Neural cell (in vitro differentiated cells): ENCODE measurements around the gene PRKCG. TPM values are rescaled to one million over a fixed set of nuclear protein-coding genes. Genes with fewer than 3 reads are reported as not detected.
A peak's percentile ranks its signal among the peaks of the same experiment; 100 is the strongest.

Experiments used
- H2AFZ ChIP-seq: fragments of 200-600, 300-800 bp; sonication (generic), shearing (Covaris generic); 2 replicates; pipeline ENCODE4 v1.6.0; 2014; ENCODE audit warnings: low read depth, mild to moderate bottlenecking, antibody characterized with exemption, low read length, moderate library complexity
- H3F3A ChIP-seq: fragments of 200-600 bp; shearing (Covaris generic); 2 replicates; pipeline ENCODE4 v1.6.1; 2016; ENCODE audit warnings: mild to moderate bottlenecking, moderate library complexity, mixed read lengths, antibody characterized with exemption, low read length; ENCODE audit not compliant: insufficient read depth, poor library complexity, severe bottlenecking
- H3K27ac ChIP-seq: fragments of 200-600, 300-800 bp; sonication (generic), shearing (Covaris generic); 2 replicates; pipeline ENCODE4 v1.5.1; 2014; ENCODE audit warnings: mild to moderate bottlenecking, low read length, moderate library complexity
- H3K27me3 ChIP-seq: fragments of 300-800, 200-600 bp; sonication (generic), shearing (Covaris generic); 2 replicates; pipeline ENCODE4 v1.6.0; 2014; ENCODE audit warnings: mild to moderate bottlenecking, low read depth, low read length, moderate library complexity; ENCODE audit not compliant: insufficient read depth
- H3K36me3 ChIP-seq: fragments of 300-800, 200-600 bp; sonication (generic), shearing (Covaris generic); 2 replicates; pipeline ENCODE4 v1.5.1; 2014; ENCODE audit warnings: mild to moderate bottlenecking, antibody characterized with exemption, low read length, moderate library complexity; ENCODE audit not compliant: insufficient read depth
- H3K4me2 ChIP-seq: fragments of 300-800, 200-600 bp; sonication (generic), shearing (Covaris generic); 2 replicates; pipeline ENCODE4 v1.6.0; 2014; ENCODE audit warnings: mild to moderate bottlenecking, low read length
- H3K4me3 ChIP-seq: fragments of 300-800, 200-600 bp; sonication (generic), shearing (Covaris generic); 2 replicates; pipeline ENCODE4 v1.5.1; 2014; ENCODE audit warnings: mild to moderate bottlenecking, low read length, moderate library complexity
- H3K79me2 ChIP-seq: fragments of 200-600 bp; shearing (Covaris generic); replicated peaks from 2 replicates; pipeline ENCODE4 v1.6.0; 2014; ENCODE audit warnings: mild to moderate bottlenecking, low read length, moderate library complexity; ENCODE audit not compliant: insufficient read depth
- H3K9ac ChIP-seq: fragments of 300-800, 200-600 bp; sonication (generic), shearing (Covaris generic); 2 replicates; pipeline ENCODE4 v1.6.1; 2016; ENCODE audit warnings: mild to moderate bottlenecking, low read length, mixed read lengths
- H3K9me2 ChIP-seq: fragments of 200-600 bp; shearing (Covaris generic); 2 replicates; pipeline ENCODE4 v1.6.1; 2016; ENCODE audit warnings: mild to moderate bottlenecking, low read length, mixed read lengths; ENCODE audit not compliant: insufficient read depth
- H3K9me3 ChIP-seq: fragments of 200-600, 300-800 bp; sonication (generic), shearing (Covaris generic); 2 replicates; pipeline ENCODE4 v1.6.1; 2016; ENCODE audit warnings: mild to moderate bottlenecking, mixed run types, low read length, moderate library complexity, mixed read lengths
- H4K20me1 ChIP-seq: fragments of 200-600 bp; shearing (Covaris generic); 2 replicates; pipeline ENCODE4 v1.6.1; 2016; ENCODE audit warnings: mild to moderate bottlenecking, mixed run types; ENCODE audit not compliant: insufficient read depth
- CTCF ChIP-seq: fragments of 450-650 bp; IDR thresholded peaks from 2 replicates; pipeline ENCODE4 v1.5.1; 2014; ENCODE audit warnings: antibody characterized with exemption, mild to moderate bottlenecking, moderate library complexity; ENCODE audit not compliant: poor library complexity, severe bottlenecking
- EP300 ChIP-seq: fragments of 450-650 bp; conservative IDR thresholded peaks from 2 replicates; pipeline ENCODE4 v1.6.1; 2014; ENCODE audit warnings: antibody characterized with exemption, mild to moderate bottlenecking, moderate library complexity; ENCODE audit not compliant: poor library complexity, severe bottlenecking
- EZH2 ChIP-seq: fragments of 200-600, 300-800 bp; shearing (Covaris generic), sonication (generic); IDR thresholded peaks from 2 replicates; pipeline ENCODE4 v1.6.1; 2014; ENCODE audit warnings: antibody characterized with exemption, low read length, borderline replicate concordance, mild to moderate bottlenecking; ENCODE audit not compliant: insufficient read depth, poor library complexity, severe bottlenecking
- MXI1 ChIP-seq: fragments of 450-650 bp; conservative IDR thresholded peaks from 2 replicates; pipeline ENCODE4 v1.6.1; 2014; ENCODE audit warnings: antibody characterized with exemption, mild to moderate bottlenecking; ENCODE audit not compliant: poor library complexity, severe bottlenecking
- POLR2AphosphoS5 ChIP-seq: IDR thresholded peaks from 2 replicates; pipeline ENCODE4 v1.6.1; 2012
- RAD21 ChIP-seq: fragments of 450-650 bp; conservative IDR thresholded peaks from 2 replicates; pipeline ENCODE4 v1.6.1; 2014; ENCODE audit warnings: antibody characterized with exemption, mild to moderate bottlenecking, moderate library complexity
- SMC3 ChIP-seq: fragments of 450-650 bp; conservative IDR thresholded peaks from 2 replicates; pipeline ENCODE4 v1.6.1; 2014; ENCODE audit warnings: antibody characterized with exemption, mild to moderate bottlenecking, moderate library complexity; ENCODE audit not compliant: poor library complexity
- TAF1 ChIP-seq: IDR thresholded peaks from 2 replicates; pipeline ENCODE4 v1.6.1; 2012; ENCODE audit warnings: low read depth
- polyA plus RNA-seq: library from polyadenylated mRNA; depleted of rRNA; stranded (reverse); fragments of >200 nt; gene quantifications from 2 replicates; pipeline ENCODE4 v1.2.3, GENCODE V29; 2014
- TF ChIP-seq, protein P1 (sequence below): IDR thresholded peaks from 2 replicates; pipeline ENCODE4 v1.6.1; 2012; ENCODE audit warnings: borderline replicate concordance

Gene PRKCG
- polyA plus RNA-seq, 1 donor from 2014 or later, result 0.99 TPM

DNA sequence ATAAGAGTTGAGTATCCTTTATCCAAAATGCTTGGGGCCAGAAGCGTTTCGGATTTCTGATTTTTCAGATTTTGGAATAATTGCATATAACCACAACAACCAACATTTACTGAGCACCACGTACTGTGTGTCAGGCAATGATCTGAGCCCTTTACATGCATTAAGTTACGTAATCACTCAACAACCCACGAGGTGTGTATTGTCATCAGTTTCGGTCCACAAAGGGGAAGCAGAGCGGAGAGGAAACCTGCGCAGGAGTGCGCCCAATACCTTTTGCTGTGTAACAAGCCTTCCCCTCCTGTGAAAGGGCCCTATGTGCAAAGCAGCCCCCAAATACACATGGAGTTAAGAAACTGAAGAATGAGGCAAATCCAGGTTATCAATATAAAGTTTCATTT is 37.1 kb upstream of the PRKCG start:
- TF ChIP-seq, protein P1, sequence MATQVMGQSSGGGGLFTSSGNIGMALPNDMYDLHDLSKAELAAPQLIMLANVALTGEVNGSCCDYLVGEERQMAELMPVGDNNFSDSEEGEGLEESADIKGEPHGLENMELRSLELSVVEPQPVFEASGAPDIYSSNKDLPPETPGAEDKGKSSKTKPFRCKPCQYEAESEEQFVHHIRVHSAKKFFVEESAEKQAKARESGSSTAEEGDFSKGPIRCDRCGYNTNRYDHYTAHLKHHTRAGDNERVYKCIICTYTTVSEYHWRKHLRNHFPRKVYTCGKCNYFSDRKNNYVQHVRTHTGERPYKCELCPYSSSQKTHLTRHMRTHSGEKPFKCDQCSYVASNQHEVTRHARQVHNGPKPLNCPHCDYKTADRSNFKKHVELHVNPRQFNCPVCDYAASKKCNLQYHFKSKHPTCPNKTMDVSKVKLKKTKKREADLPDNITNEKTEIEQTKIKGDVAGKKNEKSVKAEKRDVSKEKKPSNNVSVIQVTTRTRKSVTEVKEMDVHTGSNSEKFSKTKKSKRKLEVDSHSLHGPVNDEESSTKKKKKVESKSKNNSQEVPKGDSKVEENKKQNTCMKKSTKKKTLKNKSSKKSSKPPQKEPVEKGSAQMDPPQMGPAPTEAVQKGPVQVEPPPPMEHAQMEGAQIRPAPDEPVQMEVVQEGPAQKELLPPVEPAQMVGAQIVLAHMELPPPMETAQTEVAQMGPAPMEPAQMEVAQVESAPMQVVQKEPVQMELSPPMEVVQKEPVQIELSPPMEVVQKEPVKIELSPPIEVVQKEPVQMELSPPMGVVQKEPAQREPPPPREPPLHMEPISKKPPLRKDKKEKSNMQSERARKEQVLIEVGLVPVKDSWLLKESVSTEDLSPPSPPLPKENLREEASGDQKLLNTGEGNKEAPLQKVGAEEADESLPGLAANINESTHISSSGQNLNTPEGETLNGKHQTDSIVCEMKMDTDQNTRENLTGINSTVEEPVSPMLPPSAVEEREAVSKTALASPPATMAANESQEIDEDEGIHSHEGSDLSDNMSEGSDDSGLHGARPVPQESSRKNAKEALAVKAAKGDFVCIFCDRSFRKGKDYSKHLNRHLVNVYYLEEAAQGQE, result no peak
- TF ChIP-seq MXI1 (no peak), RAD21 (no peak), POLR2AphosphoS5 (no peak), TAF1 (no peak), SMC3 (no peak), CTCF (no peak), EP300 (no peak), EZH2 (no peak)
- no peak overlapping the region for H3K9ac ChIP-seq
- no peak overlapping the region for H2AFZ ChIP-seq
- H3K4me3 ChIP-seq, result no peak overlapping the region
- H3K9me2 ChIP-seq, result no peaks in the 10 kb centered on the region
- H3K4me2 ChIP-seq, result no peak overlapping the region
- H3K27me3 ChIP-seq, result no peaks in the 10 kb centered on the region
- H3K36me3 ChIP-seq, result no peaks in the 10 kb centered on the region
- H3K9me3 ChIP-seq, result no peaks in the 10 kb centered on the region
- no peaks in the 10 kb centered on the region for H4K20me1 ChIP-seq
- H3K27ac ChIP-seq, result no peak overlapping the region
- no peaks in the 10 kb centered on the region for H3K79me2 ChIP-seq
- no peaks in the 10 kb centered on the region for H3F3A ChIP-seq

DNA sequence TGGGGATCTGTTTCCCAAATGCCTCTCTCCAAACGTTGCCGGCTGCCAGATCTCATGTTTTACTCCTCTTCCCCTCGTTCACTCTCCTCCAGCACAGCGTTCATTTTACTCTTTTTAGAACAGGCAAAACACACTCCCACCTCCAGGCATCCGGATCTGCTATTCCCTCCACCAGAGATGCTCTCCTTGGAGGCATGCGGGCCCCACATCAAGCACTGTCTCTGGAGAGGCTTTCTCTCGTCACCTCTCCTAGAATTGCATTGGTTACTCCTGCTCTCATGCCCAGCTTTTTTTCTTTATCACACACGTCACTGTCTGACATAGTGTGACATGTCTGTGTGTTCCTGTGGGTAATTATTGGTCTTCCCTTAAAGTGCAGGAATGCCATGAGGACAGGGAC is 34.4 kb upstream of the PRKCG start:
- H3K9ac ChIP-seq, result peak overlapping the region; percentile 32
- no peaks in the 10 kb centered on the region for H3K9me3 ChIP-seq
- TF ChIP-seq POLR2AphosphoS5, result no peak
- no peak for TF ChIP-seq EZH2
- TF ChIP-seq SMC3, result no peak
- no peak for TF ChIP-seq TAF1
- no peak for TF ChIP-seq MXI1
- TF ChIP-seq, protein P1, result no peak
- TF ChIP-seq CTCF, result no peak
- TF ChIP-seq EP300, result no peak
- no peak for TF ChIP-seq RAD21
- H3K9me2 ChIP-seq, result no peaks in the 10 kb centered on the region
- peak overlapping the region; percentile 18 for H3K4me3 ChIP-seq
- no peak overlapping the region for H2AFZ ChIP-seq
- peak overlapping the region; percentile 43 for H3K27ac ChIP-seq
- H3K27me3 ChIP-seq, result no peaks in the 10 kb centered on the region
- H4K20me1 ChIP-seq, result no peaks in the 10 kb centered on the region
- no peaks in the 10 kb centered on the region for H3K36me3 ChIP-seq
- no peaks in the 10 kb centered on the region for H3F3A ChIP-seq
- no peak overlapping the region for H3K4me2 ChIP-seq
- H3K79me2 ChIP-seq, result no peaks in the 10 kb centered on the region
